ENCODE measurements around the gene ZNF593OS. TPM values are rescaled to one million over a fixed set of nuclear protein-coding genes. Genes with fewer than 3 reads are reported as not detected.

ZNF593OS gene
- total RNA-seq, 1 experiment from 2014 or later: not detected

- peaks cover 0 to 6% of the 10 kb centered on the region in 2 experiments; a peak in 2 of 4 replicates for H3K4me1 ChIP-seq (ENCODE audit: control insufficient read depth in 1 of 2, insufficient read depth in 2 of 2, low read length in 2 of 2)
- H3K79me2 ChIP-seq (ENCODE audit: insufficient read depth, low read length): no peaks in the 10 kb centered on the region
- no peaks in the 10 kb centered on the region for H3K9me3 ChIP-seq (ENCODE audit: control insufficient read depth in 1 of 2, insufficient read depth in 1 of 2, low read depth in 1 of 2, low read length in 2 of 2)
- no peak overlapping the region for H2AFZ ChIP-seq (ENCODE audit: low read depth, low read length, poor library complexity, severe bottlenecking)
- H3K9ac ChIP-seq (ENCODE audit: low read length): no peak overlapping the region
- CTCF ChIA-PET: interaction anchor here (1.4 kb wide), 1 partner anchor 14 kb away, joined by 3 read pairs; the partner anchor contains the start of gene ZNF593
- no peaks in the 10 kb centered on the region for H3K27me3 ChIP-seq (ENCODE audit: insufficient read depth, low read length)
- RAD21 ChIA-PET (ENCODE audit: low non-redundant PET in 1 of 2, low total read pairs in 2 of 2, uncharacterized antibody in 2 of 2, unreplicated experiment in 2 of 2): no interaction called here
- intact Hi-C loops (cut with micrococcal nuclease): no loop called here
- H3K9me2 ChIP-seq (ENCODE audit: insufficient read depth): no peaks in the 10 kb centered on the region
- H3K36me3 ChIP-seq (ENCODE audit: control insufficient read depth in 1 of 2, insufficient read depth in 2 of 2, low read length in 2 of 2): no peaks in the 10 kb centered on the region; a peak in 1 of 4 replicates
- no peak overlapping the region for H3K4me2 ChIP-seq (ENCODE audit: low read length)
- ATAC-seq: no peak
- BruUV-seq (replicated peaks): no TSS peak
- no peaks in the 10 kb centered on the region for H4K20me1 ChIP-seq (ENCODE audit: insufficient read depth)
- no peak overlapping the region for H3K27ac ChIP-seq (ENCODE audit: low read depth, low read length)
- H3K4me3 ChIP-seq (replicated peaks in 1 of 2; ENCODE audit: low read depth in 1 of 2, low read length in 2 of 2): no peak overlapping the region
- TF ChIP-seq ZBTB33 (IDR thresholded peaks at IDR 0.05; ENCODE audit: extremely low read depth, insufficient replicate concordance, low read length): no peak
- TF ChIP-seq ELF1 (IDR thresholded peaks at IDR 0.05; ENCODE audit: borderline replicate concordance, low read depth): no peak
- no peak for TF ChIP-seq EZH2phosphoT487 (IDR thresholded peaks at IDR 0.05; ENCODE audit: borderline replicate concordance)
- TF ChIP-seq REST (IDR thresholded peaks at IDR 0.05; ENCODE audit: low read depth): no peak
- TF ChIP-seq CTCF (IDR thresholded peaks at IDR 0.05 in 2 of 3, conservative IDR thresholded peaks at IDR 0.05 in 1 of 3; ENCODE audit: borderline replicate concordance in 1 of 3, insufficient read depth in 1 of 3, low read depth in 2 of 3, low read length in 2 of 3): no peak
- no peak for TF ChIP-seq POLR2A (IDR thresholded peaks at IDR 0.05; ENCODE audit: borderline replicate concordance, extremely low read depth, insufficient read depth, insufficient read length)
- no peak for TF ChIP-seq ZFX (IDR thresholded peaks at IDR 0.05)
- TF ChIP-seq SIN3A (IDR thresholded peaks at IDR 0.05; ENCODE audit: low read depth): no peak
- TF ChIP-seq YY1 (IDR thresholded peaks at IDR 0.05; ENCODE audit: extremely low read depth, insufficient replicate concordance, low read depth, low read length): no peak
- TF ChIP-seq MAX (IDR thresholded peaks at IDR 0.05): no peak
- TF ChIP-seq JUND (IDR thresholded peaks at IDR 0.05): no peak
- no peak for TF ChIP-seq EGR1 (IDR thresholded peaks at IDR 0.05; ENCODE audit: low read depth)
- no peak for TF ChIP-seq CEBPB (IDR thresholded peaks at IDR 0.05; ENCODE audit: low read depth)
- no peak for TF ChIP-seq RAD21 (IDR thresholded peaks at IDR 0.05; ENCODE audit: low read depth)
- no peak for TF ChIP-seq ZNF274 (IDR thresholded peaks at IDR 0.05; ENCODE audit: low read depth, low read length)
- no peak for TF ChIP-seq SP1 (IDR thresholded peaks at IDR 0.05; ENCODE audit: low read depth)
- TF ChIP-seq TCF7L2 (IDR thresholded peaks at IDR 0.05; ENCODE audit: borderline replicate concordance, extremely low read depth, insufficient read depth, insufficient read length): no peak
- POLR2A ChIA-PET: no interaction called here
- no peak for DNase-seq (ENCODE audit: low read depth, low spot score)
Observed at GRCh38 chr1:26184086-26184485, 12.5 kb upstream of the ZNF593OS start.
